Heart left ventricle (tissue), 13 donors: ENCODE data around the gene ST3GAL4.

Experiments
- POLR2A ChIP-seq, 2 donors: fragments of 450-650 bp; IDR thresholded peaks; one replicate each; pipeline ENCODE4 v1.6.1; 2017; ENCODE audit warnings: antibody characterized with exemption in 2 of 2, mild to moderate bottlenecking in 2 of 2, moderate library complexity in 2 of 2
- TF ChIP-seq, protein P1 (sequence below), 12 donors: fragments of 200-600 bp; sonication (generic) in 4 of 12; IDR thresholded peaks; one replicate each; pipeline versions ENCODE4 v1.5.0 to v1.8.0; 2018 to 2022; ENCODE audit warnings: antibody characterized with exemption in 12 of 12, mild to moderate bottlenecking in 5 of 12
- donor health status: ischemic (EF 13 %, LVEDD 7.1; RV severe dilation, severe dysfunction).
- donor health status: DM: no; HTN: yes; CAD: no.
- donor health status: DM: no; HTN: no; CAD: no.
- donor health status: ischemic (EF 25% LVEDD 6.9; RV normal size, moderate dysfunction).
- donor health status: ischemic (EF 25% LVEDD 5.7; RV mildly dilated, moderate dysfunction).
- donor health status: ischemic (EF 35%, LVEDD 5.7; RV mildly dilated, moderate dysfunction).
- donor health status: nonischemic (EF 11% LVEDD 7.7; RV severe dilation, severe dysfunction).
- donor health status: DM: yes; HTN: yes; CAD: no.
- donor health status: PGD.
- donor health status: ischemic (EF 29% LVEDD 5.4; RV normal size, mild dysfunction).
- donor health status: nonischemic (EF 23%, LVEDD 6.1; RV moderate dilation, normal function).

DNA sequence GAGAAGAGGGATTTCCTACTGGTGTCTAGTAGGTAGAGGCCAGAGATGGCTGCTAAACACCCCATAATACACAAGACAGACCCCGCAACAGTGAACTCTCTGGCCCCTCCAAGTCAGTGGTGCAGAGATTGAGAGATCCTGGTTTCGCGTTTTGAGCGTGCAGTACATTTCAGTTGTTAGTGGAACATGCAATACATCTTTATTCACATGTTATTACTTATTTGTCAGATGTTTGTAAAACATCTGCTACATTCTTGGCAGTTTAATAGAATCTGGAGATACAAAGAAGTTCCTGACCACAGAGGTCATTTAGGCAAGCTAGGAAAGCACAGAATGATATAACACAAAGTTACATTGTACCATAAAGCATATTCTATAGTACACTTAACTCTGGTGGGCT is 41.5 kb downstream of the ST3GAL4 start:
- TF ChIP-seq, protein P1, sequence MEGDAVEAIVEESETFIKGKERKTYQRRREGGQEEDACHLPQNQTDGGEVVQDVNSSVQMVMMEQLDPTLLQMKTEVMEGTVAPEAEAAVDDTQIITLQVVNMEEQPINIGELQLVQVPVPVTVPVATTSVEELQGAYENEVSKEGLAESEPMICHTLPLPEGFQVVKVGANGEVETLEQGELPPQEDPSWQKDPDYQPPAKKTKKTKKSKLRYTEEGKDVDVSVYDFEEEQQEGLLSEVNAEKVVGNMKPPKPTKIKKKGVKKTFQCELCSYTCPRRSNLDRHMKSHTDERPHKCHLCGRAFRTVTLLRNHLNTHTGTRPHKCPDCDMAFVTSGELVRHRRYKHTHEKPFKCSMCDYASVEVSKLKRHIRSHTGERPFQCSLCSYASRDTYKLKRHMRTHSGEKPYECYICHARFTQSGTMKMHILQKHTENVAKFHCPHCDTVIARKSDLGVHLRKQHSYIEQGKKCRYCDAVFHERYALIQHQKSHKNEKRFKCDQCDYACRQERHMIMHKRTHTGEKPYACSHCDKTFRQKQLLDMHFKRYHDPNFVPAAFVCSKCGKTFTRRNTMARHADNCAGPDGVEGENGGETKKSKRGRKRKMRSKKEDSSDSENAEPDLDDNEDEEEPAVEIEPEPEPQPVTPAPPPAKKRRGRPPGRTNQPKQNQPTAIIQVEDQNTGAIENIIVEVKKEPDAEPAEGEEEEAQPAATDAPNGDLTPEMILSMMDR (IDR thresholded peaks at IDR 0.05) = no peak
- no peak for TF ChIP-seq POLR2A (IDR thresholded peaks at IDR 0.05)
